GM18511 (cell line): ENCODE data around the gene LRFN4.

ENCODE experiments used
- ATAC-seq: cut with Tn5 transposase; IDR thresholded peaks from one replicate; pipeline ENCODE4 v1.9.1; 2021; ENCODE audit warnings: mild to moderate bottlenecking, moderate library complexity; ENCODE audit not compliant: unreplicated experiment

LRFN4 gene

DNA sequence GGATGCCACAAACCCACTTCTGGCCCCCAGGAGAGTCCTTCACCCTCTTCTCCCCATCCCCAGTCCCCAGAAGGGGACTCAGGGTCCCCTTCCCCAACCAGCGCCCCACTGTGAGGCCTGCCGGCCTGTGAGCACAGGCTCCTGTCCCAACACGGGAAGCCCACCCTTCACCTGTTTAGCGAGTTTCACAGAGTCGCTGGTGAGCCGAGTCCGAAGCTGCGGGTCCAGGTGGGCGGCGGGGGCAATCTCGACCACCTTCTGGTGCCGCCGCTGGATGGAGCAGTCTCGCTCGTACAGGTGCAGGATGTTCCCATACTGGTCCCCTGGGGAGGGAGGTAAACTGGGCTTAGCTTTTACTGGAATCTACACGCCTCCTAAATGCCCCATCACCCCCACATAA, 13.3 kb downstream of the LRFN4 start:
- no peak for ATAC-seq

DNA sequence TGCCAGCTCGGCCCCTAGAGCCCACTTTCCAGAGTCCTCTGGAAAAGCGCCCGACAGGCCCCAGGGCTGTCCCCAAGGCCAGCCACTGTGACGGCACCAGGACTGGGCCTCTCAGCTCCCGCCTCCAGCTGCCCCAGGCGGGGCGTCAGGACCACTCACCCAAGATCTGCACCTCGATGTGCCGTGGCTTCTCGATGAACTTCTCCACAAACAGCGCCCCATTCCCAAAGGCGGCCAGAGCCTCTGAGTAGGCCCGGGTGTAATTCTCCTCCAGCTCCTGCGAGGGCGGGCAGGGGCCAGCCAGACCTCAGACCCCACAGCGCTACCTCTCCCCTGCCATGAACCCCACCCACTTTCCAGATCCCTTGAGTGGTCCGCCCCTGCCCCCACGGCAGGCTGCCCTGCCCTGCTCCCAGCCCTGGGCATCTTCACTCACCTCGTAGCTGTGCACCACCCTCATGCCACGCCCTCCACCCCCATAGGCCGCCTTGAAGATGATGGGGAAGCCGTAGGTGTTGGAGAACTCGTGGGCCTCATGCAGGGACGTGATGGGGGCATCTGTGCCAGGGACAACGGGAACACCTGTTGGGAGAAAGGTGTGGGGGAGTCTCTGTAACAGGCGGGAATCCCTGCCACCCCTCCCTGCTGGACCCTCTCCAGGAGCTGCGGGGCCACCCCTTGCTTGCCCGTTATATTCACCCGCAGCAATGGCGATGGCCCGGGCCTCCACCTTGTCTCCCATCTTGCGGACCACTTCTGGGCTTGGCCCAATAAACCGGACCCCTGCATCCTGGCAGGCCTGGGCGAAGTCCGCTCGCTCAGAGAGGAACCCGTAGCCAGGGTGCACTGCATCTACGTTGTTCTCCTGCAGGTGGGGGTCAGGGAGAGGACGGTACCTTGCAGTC, 14.0 kb downstream of the LRFN4 start:
- ATAC-seq = no peak

DNA sequence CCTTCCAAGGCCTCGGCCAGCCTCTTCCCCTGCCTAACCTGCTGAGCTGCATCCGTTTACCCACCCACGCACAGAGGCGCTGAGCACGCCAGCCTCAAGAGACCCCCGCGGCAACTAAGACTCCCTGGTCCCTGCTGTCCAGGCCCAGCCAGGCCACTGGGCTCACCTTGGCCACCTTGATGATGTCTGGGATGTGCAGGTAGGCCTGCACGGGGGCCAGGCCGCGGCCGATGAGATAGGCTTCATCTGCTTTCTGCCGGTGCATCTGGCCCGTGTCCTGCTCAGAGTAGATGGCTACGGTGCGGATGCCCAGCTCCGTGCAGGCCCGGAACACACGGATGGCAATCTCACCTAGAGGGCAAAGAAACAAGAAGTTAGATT, 14.6 kb downstream of the LRFN4 start:
- ATAC-seq = no peak

GRCh38 chr11:66874232-66874631, 17.4 kb downstream of the LRFN4 start:
- ATAC-seq = no peak

DNA sequence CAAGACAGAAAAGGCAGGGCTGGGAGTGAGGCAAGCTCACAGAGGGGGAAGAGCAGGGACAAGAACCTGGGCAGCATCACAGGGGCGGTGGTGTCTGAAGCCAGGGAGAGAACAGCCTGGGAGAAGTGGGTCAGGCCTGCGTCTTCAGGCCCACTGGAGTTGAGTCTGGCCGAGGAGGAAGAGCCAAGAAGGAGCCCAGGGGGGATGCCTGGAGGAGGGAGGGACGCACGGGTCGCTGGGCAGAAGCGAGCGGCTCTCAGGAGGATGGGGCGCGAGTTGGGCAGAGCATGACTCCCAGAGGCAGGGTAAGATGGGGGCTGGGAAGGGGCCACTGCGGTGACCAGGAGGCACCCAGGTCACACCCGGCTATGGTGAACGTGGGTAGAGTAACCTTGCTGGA, 18.5 kb downstream of the LRFN4 start:
- no peak for ATAC-seq

GRCh38 chr11:66877588-66878385, 20.9 kb downstream of the LRFN4 start:
- no peak for ATAC-seq

DNA sequence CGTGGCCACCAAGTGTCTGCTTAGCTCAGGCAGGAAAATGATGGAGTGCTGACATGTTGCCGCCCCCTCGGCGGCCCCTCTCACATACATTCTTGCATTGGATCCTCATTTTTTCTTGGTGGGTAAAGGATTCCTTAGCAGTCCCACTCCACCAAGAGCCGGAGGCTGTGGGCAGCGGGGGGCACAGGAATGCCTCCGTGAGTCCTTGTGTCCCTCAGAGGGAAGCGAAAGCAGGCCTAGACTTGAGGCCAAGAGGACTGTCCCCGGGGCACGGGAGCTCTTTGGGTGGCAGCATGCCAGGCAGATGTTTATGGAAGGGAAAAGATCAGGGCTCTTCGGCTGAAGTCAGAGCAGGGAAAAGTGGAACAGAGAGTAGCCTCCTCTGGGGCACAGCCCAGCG, 21.6 kb downstream of the LRFN4 start:
- no peak for ATAC-seq

DNA sequence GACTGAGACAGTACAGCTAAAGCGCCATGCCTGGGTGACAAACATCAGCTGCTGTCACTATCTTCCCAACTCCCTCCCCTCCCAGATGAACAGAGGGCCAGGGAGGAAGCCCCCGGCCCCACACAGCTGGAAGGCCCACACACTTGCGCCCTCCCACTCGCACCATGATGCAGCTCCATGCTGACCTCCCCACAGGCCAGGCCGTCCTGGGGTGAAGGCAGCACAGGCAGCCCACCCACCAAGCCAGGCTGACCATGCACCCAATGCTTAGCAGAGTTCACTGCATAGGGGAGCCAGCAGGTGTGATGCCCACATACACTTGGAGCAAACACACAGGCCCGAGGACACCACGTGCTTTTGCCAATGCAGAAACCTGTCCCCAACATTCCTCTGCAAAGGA, 22.1 kb downstream of the LRFN4 start:
- no peak for ATAC-seq

DNA sequence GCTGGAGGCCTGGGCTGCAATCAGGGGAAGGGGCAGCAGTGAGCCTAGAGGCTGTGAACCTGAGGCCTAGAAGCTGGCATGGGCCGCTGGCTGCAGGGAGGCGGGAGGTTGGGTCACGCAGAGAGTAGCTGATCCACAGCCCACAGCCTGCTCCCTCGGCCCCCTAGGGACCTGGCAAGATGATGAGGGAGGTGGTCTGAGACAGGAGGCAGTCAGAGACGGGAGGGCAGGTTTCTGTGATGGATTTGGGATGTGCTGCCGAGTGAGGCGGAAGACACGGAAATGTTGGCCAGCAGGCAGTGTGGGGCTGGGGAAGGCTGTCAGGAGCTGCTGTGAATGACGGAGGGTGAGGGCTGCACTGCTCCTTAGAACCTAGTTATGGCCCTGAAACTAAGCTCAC, 22.7 kb downstream of the LRFN4 start:
- no peak for ATAC-seq

DNA sequence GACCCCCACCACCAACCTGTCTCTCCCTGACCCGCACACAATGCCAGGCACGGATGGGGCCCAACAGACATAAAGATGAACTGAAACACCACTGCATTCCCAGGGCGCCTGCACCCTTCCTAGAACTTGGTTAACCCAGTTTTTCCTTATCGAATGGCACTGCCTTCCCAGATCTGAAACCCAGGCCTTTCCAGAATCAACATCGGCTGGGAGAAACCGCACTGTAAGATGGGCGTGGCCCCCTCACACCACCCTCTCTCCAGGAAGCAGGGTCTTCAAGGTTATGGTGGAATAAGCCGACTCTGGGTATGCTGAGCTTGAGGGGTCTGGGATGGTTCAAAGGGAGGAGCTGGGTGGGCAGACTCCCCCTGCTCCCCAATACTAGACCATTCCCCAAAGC, 23.1 kb downstream of the LRFN4 start:
- ATAC-seq = no peak

DNA sequence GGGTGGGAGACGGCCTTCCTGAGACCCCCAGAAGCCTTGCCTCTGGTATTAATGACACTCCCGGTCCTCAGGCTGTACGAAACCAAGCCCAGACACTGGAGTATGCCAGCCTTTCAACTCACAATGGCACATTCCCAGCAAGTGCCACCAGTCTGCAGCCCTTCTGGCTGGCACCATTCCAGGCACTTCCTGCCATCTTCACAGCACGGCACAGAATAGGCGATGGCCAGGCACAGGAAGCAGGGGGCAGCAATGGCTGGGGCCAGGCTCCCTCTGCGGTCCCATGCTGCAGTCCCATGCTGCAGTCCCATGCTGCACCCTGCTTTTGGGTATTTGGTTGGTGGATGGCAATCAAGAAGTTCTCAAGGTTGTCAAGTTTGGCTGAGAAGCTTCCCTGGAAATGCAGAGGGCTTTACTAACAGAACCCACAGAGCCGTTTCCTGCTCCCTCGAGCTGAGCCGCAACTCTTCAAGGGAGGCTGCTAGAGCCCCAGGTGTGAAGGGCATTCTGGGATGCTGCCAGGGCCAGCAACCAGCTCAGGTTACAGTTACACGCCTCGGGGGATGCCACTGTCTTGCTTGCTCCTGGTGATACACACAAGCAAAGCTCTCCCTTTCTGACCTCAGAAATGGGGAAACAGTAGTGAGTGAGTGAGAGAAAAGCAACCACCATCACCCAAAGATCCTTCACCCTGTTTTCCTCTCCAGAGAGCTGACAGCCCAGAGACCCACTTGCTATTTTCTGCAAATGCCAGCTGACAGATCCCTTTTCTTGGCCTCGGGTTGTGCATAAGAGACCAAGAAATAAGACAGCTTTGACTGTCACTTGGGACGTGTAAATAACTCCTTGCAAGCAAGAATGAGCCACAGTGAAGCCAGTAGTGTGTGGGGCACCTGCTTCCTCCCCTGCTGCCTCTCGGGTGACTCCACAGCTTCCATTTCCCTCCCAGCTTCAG, 23.9 kb downstream of the LRFN4 start:
- no peak for ATAC-seq

DNA sequence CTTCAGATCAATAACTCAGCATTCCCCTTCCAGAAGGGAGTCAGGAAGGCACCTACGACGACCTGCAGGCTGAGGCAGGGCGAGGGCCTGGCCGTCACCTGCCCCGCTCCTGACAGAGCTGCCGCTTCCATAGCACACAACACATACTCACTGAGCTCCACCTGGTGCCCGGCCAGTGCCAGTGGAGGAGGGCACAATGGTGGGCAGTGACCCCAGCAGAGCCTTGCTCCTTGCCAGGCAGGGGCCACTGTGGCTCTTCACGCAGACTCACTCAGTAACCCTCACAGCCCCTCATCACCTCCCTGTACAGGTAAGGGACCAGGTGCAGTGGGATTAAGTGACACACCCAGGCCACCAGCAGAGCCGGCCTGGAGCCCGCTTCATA, 24.6 kb downstream of the LRFN4 start:
- ATAC-seq = no peak

GRCh38 chr11:66881927-66882452, 25.1 kb downstream of the LRFN4 start:
- ATAC-seq = no peak

GRCh38 chr11:66882561-66883015, 25.7 kb downstream of the LRFN4 start:
- ATAC-seq = no peak

DNA sequence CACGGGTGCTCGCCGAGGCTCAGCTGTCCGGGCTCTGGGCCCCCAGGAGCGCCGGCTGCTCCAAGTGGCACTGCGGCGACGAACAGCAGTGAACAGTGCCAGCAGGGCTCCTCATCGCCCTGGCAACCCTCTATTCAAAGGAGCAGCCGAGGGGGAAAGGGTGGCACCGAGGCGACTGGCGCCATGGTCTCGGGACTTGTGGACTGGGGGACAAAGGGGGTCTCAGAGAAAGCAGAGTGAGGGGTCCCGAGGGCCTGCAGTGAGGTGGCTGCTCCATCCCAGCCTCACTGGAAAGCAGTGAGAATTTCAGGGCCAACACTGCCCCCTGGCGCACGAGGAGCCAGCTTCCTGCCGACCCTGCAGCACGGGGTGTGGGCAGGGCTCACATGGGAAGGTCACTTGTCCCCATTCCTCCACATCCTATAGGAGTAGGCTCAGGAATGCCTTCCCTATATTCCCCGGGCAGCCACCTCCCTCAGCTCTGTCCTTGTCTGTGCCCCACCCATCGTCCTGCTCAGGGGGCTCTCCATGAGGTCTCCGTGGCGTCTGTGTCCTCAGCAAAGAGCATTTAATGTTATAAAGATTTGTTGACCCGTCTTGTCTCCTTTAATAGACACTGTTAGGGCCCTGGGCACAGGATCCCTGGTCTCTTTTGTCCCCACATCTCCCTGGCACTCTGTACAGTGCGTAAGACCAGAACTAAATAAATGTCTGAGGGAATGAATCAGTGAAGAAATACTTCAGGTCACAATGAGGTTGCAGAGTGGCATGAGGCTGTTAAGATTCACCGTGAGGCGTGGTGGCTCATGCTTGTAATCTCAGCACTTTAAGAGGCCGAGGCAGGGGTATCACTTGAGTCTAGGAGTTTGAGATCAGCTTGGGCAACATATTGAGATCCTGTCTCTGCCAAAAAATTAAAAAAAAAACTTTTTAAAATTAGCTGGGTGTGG, 26.4 kb downstream of the LRFN4 start:
- ATAC-seq = no peak

DNA sequence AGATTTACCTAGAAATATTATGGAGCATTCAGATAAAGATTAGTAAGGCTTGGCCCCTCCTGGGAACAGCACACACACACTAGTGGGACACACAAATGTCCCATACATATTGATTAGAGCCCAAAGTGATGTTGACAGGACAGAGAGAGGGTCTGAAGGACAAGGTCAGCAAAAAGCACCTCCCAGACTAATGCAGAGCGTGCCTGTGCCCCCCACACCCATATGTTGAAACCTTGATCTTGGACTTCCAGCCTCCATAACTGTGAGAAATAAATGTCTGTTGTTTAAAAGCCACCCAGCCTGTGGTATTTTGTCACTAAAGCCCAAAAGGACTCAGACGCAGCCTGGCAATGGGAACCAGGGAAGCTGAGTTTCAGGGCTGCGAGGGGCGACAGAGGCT, 27.6 kb downstream of the LRFN4 start:
- ATAC-seq = no peak

DNA sequence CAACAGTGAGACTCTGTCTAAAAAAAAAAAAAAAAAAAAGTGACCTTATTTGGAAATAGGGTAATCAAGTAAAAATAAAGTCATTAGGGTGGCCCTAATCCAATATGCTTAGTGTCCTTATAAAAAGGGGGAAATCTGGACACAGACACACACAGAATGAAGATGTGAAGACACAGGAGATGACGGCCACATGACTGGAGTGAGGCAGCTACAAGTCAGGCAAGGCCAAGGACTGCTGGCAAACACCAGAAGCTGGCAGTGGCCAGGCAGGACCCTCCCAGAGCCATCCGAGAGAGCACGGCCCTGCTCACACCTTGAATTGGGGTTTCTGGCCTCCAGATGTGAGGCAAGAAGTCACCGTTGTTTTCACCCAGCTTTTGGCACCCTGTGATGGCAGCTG, 28.6 kb downstream of the LRFN4 start:
- ATAC-seq = no peak

GRCh38 chr11:66885950-66886440, 29.1 kb downstream of the LRFN4 start:
- ATAC-seq = no peak

DNA sequence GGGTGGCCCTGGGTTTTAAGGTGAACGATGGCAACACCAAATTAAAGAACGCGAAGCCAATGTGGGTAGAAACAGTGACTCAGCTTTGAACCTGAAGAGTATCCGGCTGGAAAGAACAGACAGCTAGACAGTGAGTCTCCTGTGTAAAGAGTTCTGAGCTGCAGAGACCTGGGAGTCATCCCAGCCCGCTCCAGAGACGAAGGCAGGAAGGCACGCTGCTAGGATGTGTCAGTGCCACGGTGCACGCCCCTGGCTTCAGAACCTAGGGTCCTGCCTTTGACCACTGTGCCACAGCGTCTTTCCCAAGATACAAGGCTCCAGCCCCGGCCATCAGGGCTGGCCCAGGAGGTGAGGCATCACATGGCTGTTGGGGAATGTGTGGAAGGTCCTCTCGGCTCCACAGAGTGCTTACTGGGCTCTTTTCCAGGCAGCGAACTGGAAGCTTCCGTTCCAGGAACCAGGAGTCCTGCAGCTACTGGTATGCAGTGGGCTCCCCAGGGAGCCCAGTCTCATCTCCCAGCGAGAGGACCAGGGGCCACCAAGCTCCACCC, 29.9 kb downstream of the LRFN4 start:
- ATAC-seq = no peak
